Sigmoid colon (tissue), 4 donors: ENCODE data around the gene KCNH5.

Source experiments
- EP300 ChIP-seq, 4 donors: sonication (generic); formaldehyde crosslinking; IDR thresholded peaks; one replicate each; pipeline ENCODE4 v1.6.1; 2017; ENCODE audit warnings: antibody characterized with exemption in 4 of 4
- POLR2A ChIP-seq, 2 donors: fragments of 450-650 bp; IDR thresholded peaks; one replicate each; pipeline ENCODE4 v1.6.1; 2016; ENCODE audit warnings: antibody characterized with exemption in 2 of 2, mild to moderate bottlenecking in 2 of 2, moderate library complexity in 2 of 2
- POLR2AphosphoS5 ChIP-seq, 4 donors: sonication (generic); formaldehyde crosslinking; IDR thresholded peaks; one replicate each; pipeline ENCODE4 v1.6.1; 2017; ENCODE audit warnings: antibody characterized with exemption in 4 of 4
- TF ChIP-seq, protein P1 (sequence below), 4 experiments: fragments of 450-650 bp in 3 of 4; fragments of 200-600 bp in 1 of 4; IDR thresholded peaks; one replicate each; pipeline ENCODE4 v1.5.1; 2016 to 2019; ENCODE audit warnings: antibody characterized with exemption in 4 of 4, mild to moderate bottlenecking in 3 of 4, moderate library complexity in 2 of 4

DNA sequence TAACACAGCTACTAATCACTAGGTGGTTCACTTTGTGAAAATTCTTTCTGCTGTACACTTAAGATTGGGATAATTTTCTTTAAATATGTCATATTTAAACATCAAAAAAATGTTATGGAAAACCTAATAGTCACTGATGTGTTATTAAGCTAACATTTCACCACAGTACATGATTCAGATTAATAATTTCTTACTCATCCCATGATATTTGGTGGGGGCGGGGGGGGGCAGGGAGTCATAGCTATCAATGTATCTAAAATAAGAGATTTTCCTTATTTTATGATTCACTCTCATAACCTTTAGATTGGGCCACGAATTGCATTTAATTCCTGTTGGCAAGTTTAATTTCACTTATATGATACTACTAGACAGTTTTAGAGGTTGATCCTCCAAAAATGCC is 88.8 kb downstream of the KCNH5 start:
- TF ChIP-seq, protein P1, sequence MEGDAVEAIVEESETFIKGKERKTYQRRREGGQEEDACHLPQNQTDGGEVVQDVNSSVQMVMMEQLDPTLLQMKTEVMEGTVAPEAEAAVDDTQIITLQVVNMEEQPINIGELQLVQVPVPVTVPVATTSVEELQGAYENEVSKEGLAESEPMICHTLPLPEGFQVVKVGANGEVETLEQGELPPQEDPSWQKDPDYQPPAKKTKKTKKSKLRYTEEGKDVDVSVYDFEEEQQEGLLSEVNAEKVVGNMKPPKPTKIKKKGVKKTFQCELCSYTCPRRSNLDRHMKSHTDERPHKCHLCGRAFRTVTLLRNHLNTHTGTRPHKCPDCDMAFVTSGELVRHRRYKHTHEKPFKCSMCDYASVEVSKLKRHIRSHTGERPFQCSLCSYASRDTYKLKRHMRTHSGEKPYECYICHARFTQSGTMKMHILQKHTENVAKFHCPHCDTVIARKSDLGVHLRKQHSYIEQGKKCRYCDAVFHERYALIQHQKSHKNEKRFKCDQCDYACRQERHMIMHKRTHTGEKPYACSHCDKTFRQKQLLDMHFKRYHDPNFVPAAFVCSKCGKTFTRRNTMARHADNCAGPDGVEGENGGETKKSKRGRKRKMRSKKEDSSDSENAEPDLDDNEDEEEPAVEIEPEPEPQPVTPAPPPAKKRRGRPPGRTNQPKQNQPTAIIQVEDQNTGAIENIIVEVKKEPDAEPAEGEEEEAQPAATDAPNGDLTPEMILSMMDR (IDR thresholded peaks at IDR 0.05): no peak
- TF ChIP-seq POLR2AphosphoS5 (IDR thresholded peaks at IDR 0.05) (no peak), POLR2A (IDR thresholded peaks at IDR 0.05) (no peak), EP300 (IDR thresholded peaks at IDR 0.05) (no peak)
